DOHH2 (cell line): ENCODE results near the gene ALDH1L2.

Source experiments
- H3F3A ChIP-seq: fragments of 200-600 bp; sonication (generic), shearing (Covaris generic); 2 replicates; pipeline ENCODE4 v1.6.0; 2016; ENCODE audit warnings: antibody characterized with exemption, mild to moderate bottlenecking; ENCODE audit not compliant: control insufficient read depth, insufficient read depth
- H3K27ac ChIP-seq: fragments of 200-600 bp; sonication (generic); 2 replicates; pipeline ENCODE4 v1.5.1; 2014; ENCODE audit warnings: low read depth, mild to moderate bottlenecking, low read length, moderate library complexity
- H3K27me3 ChIP-seq: fragments of 200-600 bp; sonication (generic); 2 replicates; pipeline ENCODE4 v1.6.1; 2014; ENCODE audit warnings: mild to moderate bottlenecking, low read length, mixed read lengths; ENCODE audit not compliant: control insufficient read depth
- H3K36me3 ChIP-seq: fragments of 200-600 bp; sonication (generic); 2 replicates; pipeline ENCODE4 v1.6.1; 2014; ENCODE audit warnings: mild to moderate bottlenecking, low read length, moderate library complexity, mixed read lengths; ENCODE audit not compliant: control insufficient read depth
- H3K4me1 ChIP-seq: fragments of 200-600 bp; sonication (generic); 2 replicates; pipeline ENCODE4 v1.6.1; 2014; ENCODE audit warnings: mild to moderate bottlenecking, low read length, mixed read lengths; ENCODE audit not compliant: control insufficient read depth
- H3K4me2 ChIP-seq: fragments of 200-600 bp; sonication (generic); 2 replicates; pipeline ENCODE4 v1.6.0; 2014; ENCODE audit warnings: mild to moderate bottlenecking, low read length, moderate library complexity
- H3K4me3 ChIP-seq: fragments of 200-600 bp; sonication (generic); 2 replicates; pipeline ENCODE4 v1.5.1; 2014; ENCODE audit warnings: mild to moderate bottlenecking, low read length, mixed read lengths
- H3K79me2 ChIP-seq: fragments of 200-600 bp; sonication (generic); 2 replicates; pipeline ENCODE4 v1.6.1; 2014; ENCODE audit warnings: mild to moderate bottlenecking, low read length, mixed read lengths; ENCODE audit not compliant: control insufficient read depth
- H3K9me2 ChIP-seq: fragments of 200-600 bp; sonication (generic); replicated peaks from 2 replicates; pipeline ENCODE4 v1.6.1; 2014; ENCODE audit warnings: mild to moderate bottlenecking, low read length, mixed read lengths; ENCODE audit not compliant: control insufficient read depth
- H3K9me3 ChIP-seq: fragments of 200-600 bp; sonication (generic); 2 replicates; pipeline ENCODE4 v1.6.1; 2014; ENCODE audit warnings: antibody characterized with exemption, low read length, mixed read lengths; ENCODE audit not compliant: control insufficient read depth, insufficient read depth
- H4K20me1 ChIP-seq: fragments of 200-600 bp; sonication (generic); 2 replicates; pipeline ENCODE4 v1.6.0; 2014; ENCODE audit warnings: low read depth, mild to moderate bottlenecking, antibody characterized with exemption, low read length, moderate library complexity; ENCODE audit not compliant: control insufficient read depth, insufficient read depth
- CTCF ChIP-seq: fragments of 200-600 bp; sonication (generic); IDR thresholded peaks from one replicate; pipeline ENCODE4 v1.5.1; 2014; ENCODE audit warnings: antibody characterized with exemption, mild to moderate bottlenecking, low read depth, low read length; ENCODE audit not compliant: poor library complexity, severe bottlenecking
- EZH2phosphoT487 ChIP-seq: fragments of 200-600 bp; sonication (generic); IDR thresholded peaks from 2 replicates; pipeline ENCODE4 v1.6.1; 2017; ENCODE audit warnings: borderline replicate concordance, mild to moderate bottlenecking, antibody characterized with exemption, low read length, moderate library complexity, mixed read lengths

ALDH1L2 gene

GRCh38 chr12:104971306-104971705, 113.0 kb downstream of the ALDH1L2 start:
- TF ChIP-seq CTCF (no peak), EZH2phosphoT487 (no peak)
- peaks cover 25% of the 10 kb centered on the region for H3K4me1 ChIP-seq
- no peak overlapping the region for H3K27ac ChIP-seq
- H4K20me1 ChIP-seq: no peaks in the 10 kb centered on the region
- H3K9me3 ChIP-seq: no peaks in the 10 kb centered on the region
- H3F3A ChIP-seq: peaks cover 10% of the 10 kb centered on the region; the same call in 1 of the 2 replicates
- no peaks in the 10 kb centered on the region for H3K9me2 ChIP-seq
- H3K4me3 ChIP-seq: no peak overlapping the region
- H3K36me3 ChIP-seq: no peaks in the 10 kb centered on the region
- no peak overlapping the region for H3K4me2 ChIP-seq
- no peaks in the 10 kb centered on the region for H3K79me2 ChIP-seq
- no peaks in the 10 kb centered on the region for H3K27me3 ChIP-seq
